NB4 (cell line): Measurements from ENCODE around the gene OVCA2.

Experiments
- DNase-seq: peaks from one replicate; pipeline ENCODE4 v3.0.0; 2010; ENCODE audit warnings: low read depth
- H3K4me3 ChIP-seq: one replicate; pipeline ENCODE4 v1.5.1; 2011; ENCODE audit warnings: mild to moderate bottlenecking, low read depth, low read length, moderate library complexity
- CTCF ChIP-seq: IDR thresholded peaks from one replicate; pipeline ENCODE4 v1.5.1; 2012; ENCODE audit warnings: low read depth, low read length
- MAX ChIP-seq: IDR thresholded peaks from 2 replicates; pipeline ENCODE4 v1.6.1; 2011; ENCODE audit warnings: low read depth, low read length
- MYC ChIP-seq: IDR thresholded peaks from 2 replicates; pipeline ENCODE4 v1.6.1; 2011; ENCODE audit warnings: low read depth, low read length
- POLR2A ChIP-seq: IDR thresholded peaks from 2 replicates; pipeline ENCODE4 v1.6.1; 2011; ENCODE audit warnings: mild to moderate bottlenecking; ENCODE audit not compliant: insufficient read length; ENCODE audit errors: extremely low read depth

OVCA2 gene

GRCh38 chr17:2082003-2082781, 40.4 kb downstream of the OVCA2 start:
- TF ChIP-seq MAX = no peak
- TF ChIP-seq CTCF = no peak
- no peak for TF ChIP-seq MYC
- TF ChIP-seq POLR2A = no peak
- no peak for DNase-seq
- H3K4me3 ChIP-seq = no peak overlapping the region

GRCh38 chr17:2083613-2084035, 41.8 kb downstream of the OVCA2 start:
- no peak overlapping the region for H3K4me3 ChIP-seq
- TF ChIP-seq MYC (no peak), POLR2A (no peak), MAX (no peak), CTCF (no peak)
- peak; percentile 76 for DNase-seq

- DNase-seq = no peak
Measured at GRCh38 chr17:2084036-2084765, 42.4 kb downstream of the OVCA2 start.

GRCh38 chr17:2084766-2085647, 43.2 kb downstream of the OVCA2 start:
- TF ChIP-seq MYC (no peak), POLR2A (no peak), MAX (no peak), CTCF (no peak)
- DNase-seq = no peak
- H3K4me3 ChIP-seq = no peak overlapping the region

More at GRCh38 chr17:2084036-2084765, 42.4 kb downstream of the OVCA2 start:
- H3K4me3 ChIP-seq = no peak overlapping the region
- TF ChIP-seq MAX = no peak
- no peak for TF ChIP-seq POLR2A
- TF ChIP-seq CTCF = no peak
- TF ChIP-seq MYC = no peak

GRCh38 chr17:2085648-2085949, 43.8 kb downstream of the OVCA2 start:
- H3K4me3 ChIP-seq = no peak overlapping the region
- DNase-seq = no peak
- no peak for TF ChIP-seq MYC
- no peak for TF ChIP-seq CTCF
- TF ChIP-seq MAX = no peak
- TF ChIP-seq POLR2A = no peak
